Stimulated activated CD4-positive, alpha-beta T cell treated with anti-CD3 and anti-CD28 coated beads, Interleukin-12 subunit alpha, Interleukin-12 subunit beta, amount 100 ng/mL, for 48 hours (primary cell): ENCODE data around the gene SNPH.

Experiments used
- DNase-seq, 3 donors: peaks; one replicate each; pipeline ENCODE4 v3.0.0-alpha.2; 2020; ENCODE audit warnings: low read depth in 2 of 3, low spot score in 1 of 3

Gene SNPH

DNA sequence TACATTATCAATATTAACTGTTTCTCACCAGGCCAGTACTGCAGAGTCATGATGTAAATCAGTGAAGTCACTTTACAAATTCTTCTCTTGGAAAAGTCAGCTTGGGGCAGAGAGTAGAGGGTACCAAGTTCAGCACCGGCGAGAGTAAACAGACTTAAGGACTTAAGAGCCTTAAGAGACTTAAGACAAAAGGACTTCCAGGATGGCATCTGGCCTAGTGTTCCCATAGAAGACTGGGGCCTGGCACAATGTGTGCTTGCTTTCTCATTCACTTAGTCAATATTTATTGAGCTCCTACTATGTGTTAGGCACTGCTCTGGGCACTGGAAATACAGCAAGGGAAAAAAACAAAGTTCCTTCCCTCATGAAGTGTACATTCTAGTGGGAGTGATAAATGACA lies 1.4 kb upstream of the SNPH start:
- DNase-seq: no peak

DNA sequence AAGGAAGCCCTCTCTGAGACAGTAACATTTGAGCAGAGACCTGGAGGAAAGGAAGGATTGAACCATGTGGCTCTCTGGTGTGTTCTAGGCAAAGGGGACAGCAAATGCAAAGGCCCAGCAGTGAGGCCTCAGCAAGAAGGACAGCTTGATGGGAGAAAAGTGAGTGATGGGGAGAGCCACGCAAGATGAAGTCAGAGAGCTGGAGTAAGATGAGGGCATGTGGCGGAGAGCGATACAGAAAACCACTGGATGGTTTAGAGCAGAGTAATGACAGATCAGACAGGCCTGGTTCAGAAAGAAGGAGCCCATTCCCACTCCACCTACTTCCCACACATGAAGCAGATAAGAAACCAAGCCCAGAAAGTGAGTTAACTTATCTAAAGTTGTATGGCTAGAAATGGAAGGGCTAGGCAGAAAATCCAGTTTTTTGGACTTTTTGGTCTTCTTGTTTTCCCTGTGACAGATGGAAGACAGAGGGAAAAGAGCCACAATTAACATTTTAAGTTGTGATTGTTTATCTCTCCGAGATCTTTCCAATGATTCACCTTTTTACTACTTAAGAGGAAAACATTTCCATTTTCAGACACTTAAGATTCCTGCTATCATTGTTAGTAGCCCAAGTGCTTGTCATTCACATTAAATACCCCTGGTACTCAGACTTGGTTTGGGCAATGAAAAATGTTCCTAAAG lies 723 bp upstream of the SNPH start:
- DNase-seq: no peak

DNA sequence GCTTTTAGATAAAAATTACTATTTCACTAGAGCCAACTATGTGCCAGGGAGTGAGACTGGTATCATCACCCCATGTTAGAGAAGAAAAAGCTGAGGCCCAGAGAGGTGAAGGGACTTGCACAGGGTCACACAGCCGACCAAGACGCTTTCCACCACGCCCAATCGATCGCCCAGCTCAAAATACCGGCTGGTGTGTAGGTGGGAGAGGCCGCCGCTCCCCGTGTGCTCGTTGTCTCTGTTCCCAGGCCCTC lies 253 bp upstream of the SNPH start:
- no peak for DNase-seq

DNA sequence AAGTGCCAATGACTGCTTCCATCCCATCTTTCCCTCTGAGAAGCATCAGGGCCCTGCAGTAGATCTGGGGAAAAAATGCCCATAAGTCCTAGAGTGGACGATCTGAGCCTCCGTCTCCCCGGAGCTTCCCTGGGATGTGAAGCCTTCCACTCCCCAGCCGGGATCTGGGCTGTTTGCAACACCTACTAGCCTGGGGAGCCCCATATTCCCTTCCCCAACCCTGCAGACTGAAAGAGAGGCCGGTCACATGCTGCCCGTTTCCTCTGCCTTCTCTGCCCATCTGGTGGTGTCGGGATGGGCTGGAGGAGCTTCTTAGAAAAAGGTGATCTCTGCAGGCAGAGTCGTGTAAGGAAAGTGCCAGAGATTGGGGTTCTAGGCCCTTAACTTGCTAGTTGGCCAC lies 1.1 kb downstream of the SNPH start:
- no peak for DNase-seq

DNA sequence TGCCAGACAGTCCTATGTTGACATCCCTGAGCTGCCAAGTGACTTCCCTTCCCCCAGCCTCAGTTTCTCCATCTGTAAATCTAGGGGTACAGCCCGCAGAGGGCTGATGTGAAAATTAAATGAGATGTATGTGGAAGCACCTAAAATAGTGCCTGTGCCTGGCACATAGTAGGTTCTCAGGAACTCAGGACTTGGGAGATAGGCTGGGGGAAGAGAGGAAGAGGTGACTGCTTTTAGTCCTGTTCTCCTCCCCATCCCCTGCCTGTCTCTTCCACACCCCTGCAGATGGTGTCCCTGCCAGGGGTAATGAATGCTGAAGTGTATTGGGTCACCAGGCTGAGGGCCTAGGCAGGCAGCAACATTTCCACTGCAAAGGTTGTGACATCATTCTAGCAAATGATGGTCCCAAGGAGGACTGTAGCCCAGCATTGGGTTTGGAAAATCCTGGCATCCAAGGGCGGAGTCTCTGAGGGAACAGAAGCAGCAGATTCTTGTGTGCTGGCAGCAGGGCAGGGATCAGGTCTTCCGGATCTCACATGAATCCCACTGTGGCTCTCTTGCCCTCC lies 1.8 kb downstream of the SNPH start:
- no peak for DNase-seq

DNA sequence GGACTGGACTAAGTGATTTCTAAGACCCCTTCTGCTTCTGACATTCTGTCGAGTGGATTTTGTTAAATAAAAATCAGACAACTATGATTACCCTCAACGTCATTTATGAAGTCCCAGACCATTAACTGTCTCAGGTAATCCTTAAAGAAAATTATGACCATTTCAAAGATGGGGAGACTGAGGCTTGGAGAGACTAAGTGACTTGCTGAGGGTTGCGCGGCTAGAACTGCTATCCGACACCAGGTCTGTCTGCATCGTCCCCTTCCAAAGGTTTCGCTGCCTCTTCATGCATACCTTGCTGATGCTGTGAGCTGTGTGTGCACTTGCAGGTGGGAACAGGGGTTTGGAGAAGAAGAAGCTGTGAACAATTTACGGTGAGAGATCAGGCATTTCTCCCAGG lies 3.1 kb downstream of the SNPH start:
- no peak for DNase-seq

DNA sequence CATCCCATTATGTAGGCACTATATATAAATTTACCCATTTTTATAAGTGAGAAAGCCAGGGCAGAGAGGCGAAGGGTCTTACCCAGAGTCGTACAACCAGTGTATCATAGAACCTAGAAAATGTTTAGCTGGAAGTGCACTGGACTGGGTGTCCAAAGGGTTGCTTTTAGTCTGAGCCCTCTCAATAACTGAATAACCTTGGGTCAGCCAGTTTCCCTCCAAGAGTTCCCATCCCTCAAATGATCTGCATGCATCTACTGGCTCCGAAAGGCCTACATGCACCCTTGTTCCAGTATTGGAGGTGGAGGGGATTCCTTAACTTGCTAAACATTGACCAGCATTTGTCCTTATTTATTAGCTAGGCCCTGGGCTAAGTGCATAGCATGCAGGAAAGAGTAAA lies 3.8 kb downstream of the SNPH start:
- DNase-seq: no peak

DNA sequence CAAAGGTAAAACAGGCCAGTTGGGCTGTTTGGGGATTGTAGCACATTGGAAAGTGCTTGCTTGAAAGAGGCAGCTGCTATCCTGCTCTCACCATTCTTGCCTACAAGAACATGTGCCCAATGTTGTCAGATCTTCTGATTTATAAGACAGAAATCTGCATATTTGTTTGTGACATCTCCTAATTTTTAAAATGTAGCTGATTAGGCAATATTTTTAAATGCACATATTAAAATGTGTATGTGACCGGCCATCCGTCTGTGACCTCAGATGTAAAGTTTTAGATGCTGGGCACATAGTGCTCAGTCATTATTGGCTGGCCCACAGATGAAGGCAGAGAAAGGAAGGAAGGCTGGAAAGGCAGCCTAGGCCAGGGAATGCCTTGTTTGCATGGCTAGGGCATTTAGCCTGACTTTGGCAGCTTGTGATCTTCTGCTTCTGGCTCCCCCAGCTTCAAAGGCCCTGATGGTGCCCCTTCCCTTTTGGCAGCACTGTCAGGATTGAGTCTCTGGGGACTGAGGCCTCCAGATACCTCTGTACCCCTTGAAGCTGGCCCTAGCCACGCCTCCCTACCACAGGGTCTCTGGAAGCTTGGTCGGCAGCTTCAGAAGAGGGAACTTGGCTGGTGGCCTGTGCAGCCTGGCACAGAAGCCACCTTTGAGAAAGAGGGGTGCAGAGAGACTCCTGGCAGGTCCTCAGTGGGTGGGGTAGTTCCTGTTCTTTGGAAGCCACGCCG lies 6.4 kb downstream of the SNPH start:
- DNase-seq: no peak

DNA sequence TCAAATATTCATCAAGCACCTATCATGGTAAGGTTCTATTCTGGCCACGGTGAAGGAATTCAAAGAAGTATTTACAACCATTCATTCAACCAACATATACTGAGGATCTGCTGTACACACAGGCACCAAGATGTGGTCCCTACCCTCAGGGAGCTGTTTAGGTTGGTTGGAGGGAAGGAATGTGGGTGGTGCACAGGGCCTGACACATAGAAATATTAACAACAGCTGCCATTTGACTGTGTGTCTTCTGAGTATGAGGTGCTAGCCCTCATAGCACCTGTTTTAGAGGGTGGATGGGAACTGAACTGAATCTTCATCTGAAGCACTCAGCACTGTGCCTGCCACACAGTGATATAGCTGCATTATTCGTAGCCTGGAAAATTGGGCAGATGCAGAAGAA lies 7.3 kb downstream of the SNPH start:
- no peak for DNase-seq

DNA sequence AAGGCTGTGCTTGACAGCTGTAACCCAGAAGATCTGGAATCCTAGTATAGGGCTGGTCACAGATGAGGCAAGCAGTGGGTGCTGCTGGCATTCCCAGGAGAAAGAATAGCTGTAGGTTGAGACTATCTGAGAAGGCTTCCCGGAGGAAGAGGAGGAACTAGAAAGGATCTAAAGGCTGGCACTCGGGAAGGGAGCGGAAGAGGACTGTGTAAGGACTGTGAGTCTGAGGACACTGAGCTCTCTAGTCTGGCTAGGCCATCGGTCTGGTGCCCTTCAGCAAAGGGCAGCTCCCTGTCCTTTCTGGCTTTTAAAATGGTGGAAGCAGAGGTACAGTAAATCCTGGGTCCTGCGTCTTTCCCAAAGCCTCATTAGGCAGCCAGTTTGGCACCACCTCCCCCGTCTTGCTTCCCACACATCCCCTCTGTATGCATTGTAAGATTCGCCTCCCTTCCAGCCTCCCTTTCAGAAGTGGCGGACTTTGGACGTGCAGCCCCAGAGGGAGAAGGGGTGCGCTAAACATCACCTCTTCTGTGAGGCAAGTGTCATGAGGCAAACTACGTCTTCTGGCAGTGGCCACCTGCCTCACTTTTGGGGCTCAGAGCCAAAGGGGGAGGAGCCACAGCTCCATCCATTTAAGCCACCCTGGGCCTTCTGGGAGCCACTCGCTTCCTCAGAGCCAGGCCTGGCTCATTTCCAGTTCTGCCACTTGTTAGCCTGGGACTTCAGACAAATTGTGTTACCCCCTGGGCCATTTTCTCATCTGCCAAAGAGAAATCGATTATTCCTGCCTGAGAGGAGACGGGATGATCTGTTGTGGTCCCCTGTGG lies 8.6 kb downstream of the SNPH start:
- no peak for DNase-seq

DNA sequence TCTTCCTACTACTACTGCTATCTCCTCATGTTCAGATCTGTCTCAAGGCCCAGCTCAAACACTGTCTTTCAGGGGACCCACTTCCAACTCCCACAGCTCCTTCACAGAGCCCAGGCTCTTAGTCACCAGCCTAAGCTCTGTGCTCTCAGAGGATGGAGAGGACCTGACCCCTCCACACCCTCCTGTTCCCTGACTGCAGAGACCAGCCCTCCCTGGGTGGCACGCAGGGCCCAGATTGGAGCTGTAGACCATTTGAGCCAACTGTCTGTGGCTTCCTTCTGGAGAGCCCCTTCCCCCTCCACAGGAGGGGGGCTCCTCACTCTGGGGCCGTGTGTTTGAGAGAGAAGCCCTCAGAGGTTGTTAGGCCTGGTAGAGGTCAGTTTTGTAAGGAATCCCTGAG lies 9.8 kb downstream of the SNPH start:
- DNase-seq: no peak

DNA sequence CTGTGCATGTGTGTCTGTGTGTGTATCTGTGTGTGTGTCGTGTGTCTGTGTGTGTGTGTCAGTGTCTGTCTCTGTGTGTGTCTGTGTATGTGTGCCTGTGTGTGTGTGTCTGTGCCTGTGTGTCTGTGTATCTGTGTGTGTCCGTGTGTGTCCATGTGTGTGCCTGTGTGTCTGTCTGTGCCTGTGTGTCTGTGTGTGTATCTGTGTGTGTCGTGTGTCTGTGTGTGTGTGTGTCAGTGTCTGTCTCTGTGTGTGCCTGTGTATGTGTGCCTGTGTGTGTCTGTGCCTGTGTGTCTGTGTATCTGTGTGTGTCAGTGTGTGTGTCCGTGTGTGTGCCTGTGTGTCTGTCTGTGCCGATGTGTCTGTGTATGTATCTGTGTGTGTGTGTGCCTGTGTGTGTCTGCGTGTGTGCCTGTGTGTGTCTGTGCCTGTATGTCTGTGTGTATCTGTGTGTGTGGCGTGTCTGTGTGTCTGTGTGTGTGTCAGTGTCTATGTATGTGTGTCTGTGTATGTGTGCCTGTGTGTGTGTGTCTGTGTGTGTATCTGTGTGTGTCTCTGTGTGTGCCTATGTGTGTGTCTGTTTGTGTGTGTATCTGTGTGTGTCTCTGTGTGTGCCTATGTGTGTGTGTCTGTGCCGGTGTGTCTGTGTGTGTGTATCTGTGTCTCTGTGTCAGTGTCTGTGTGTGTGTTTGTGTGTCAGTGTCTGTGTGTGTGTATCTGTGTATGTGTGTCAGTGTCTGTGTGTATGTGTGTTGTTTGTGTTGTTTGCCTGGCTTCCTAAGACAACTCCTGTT lies 11.6 kb downstream of the SNPH start:
- DNase-seq: no peak

DNA sequence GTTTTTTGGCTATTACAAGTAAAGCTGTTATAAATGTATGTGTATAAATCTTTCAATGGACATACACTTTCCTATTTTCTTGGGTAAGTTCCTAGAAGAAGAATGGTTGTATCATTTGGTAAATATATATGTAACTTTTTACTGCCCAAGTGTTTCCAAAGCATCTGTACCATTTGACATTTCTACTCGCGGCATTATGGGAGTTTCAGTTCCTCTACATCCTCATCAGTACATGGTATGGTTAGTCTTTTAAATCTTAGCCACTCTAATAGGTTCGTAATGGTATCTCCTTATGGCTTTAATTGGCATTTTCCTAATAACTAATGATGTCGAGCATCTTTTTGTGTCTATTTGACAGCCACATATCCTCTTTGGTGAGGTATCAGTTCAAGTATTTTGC lies 12.9 kb downstream of the SNPH start:
- DNase-seq: no peak

DNA sequence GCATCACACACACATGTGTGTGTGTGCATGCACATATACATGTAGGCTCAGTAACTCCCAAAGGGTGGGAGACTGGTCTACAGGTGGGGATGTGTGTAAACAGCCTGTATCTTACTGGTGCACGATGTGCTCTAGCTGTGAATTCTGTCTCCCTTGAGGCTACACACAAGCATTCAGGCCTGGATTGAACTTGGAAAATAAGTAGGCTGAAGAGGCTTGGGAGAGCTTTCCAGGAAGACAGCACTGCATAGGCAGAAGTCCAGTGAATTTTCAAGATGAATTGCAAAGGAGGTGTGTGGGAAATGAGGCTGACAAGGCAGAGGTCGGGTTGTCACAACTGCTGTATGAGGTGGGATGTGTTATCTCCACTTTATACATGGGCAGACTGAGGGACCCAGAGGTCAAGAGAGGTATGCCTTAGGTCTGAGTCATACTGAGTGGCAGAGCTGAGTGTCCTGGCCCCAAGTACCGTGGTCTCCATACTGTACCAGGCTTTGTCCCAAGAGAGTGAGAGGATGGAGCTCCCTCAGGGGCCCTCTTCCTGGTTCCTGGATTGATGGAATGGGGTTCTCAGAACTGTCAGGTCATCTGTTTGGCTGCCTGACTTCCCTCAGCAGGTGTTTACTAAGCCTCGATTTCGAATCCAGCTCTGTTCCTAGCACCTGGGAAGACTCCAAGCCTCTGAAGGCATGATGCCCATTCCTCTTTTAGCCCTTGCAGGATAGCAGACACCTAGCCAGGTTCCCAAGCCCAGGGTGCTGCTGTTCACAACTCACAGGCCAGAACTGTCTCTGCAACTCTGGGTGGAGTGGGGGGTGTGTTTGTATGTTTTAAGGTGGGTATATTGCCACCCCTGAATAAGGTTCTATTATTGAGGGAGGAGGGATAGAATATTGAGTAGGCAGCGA lies 14.4 kb downstream of the SNPH start:
- no peak for DNase-seq

DNA sequence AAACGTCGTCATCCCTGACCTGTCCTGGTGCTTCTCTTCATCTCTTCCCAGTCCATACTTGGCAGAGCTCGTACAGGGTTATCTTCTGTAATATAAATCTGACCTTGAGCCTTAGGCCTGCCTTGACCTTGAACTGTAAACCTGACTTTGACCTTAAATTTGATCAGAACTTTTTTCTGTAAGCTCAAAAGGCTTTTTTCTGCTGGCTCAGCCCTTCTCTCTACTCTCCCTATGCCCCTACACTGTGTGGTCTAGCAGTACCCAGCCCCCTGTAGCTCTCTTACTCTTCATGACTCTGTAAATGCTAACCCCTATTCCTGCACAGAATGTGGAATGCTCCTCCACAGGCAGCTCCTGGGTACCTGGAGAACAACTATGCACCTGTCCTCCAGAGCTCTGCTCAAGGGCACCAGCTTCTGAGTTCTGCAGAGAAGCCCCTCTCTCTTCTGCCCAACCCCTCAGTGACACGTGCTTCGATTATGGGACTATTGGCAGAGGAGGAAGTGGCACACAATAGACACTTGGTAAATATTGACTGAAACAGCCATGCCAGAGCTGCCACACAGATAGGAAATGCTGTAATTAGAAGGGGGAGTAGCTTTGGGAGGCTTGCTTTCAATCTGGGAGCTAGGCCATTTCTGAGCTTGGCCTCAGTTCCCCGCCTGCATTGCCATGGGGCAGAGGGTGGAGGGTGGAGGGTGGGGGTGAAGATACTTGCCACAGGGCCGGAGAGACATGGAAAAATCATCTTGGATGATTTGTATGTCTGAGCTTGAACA lies 15.4 kb downstream of the SNPH start:
- no peak for DNase-seq

DNA sequence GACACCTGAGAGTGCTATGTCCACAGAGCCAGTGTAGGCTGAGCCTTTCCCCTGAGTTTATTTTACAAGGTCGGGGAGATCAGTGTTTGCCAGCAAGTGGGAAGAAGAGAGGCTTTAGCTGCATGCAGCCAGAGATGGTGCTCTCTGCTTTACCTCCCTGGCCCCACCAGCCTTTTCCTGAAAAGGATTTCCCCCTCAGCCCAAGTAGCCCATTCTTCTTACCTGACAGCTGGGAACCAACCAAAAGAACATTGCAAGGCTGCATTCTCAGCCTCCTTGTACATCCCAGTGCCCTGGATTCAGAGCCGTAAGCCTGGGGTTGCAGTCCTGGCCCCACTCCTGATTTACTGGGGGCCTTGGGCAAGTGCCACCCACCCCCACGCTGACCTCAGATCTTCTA lies 16.9 kb downstream of the SNPH start:
- DNase-seq: no peak

DNA sequence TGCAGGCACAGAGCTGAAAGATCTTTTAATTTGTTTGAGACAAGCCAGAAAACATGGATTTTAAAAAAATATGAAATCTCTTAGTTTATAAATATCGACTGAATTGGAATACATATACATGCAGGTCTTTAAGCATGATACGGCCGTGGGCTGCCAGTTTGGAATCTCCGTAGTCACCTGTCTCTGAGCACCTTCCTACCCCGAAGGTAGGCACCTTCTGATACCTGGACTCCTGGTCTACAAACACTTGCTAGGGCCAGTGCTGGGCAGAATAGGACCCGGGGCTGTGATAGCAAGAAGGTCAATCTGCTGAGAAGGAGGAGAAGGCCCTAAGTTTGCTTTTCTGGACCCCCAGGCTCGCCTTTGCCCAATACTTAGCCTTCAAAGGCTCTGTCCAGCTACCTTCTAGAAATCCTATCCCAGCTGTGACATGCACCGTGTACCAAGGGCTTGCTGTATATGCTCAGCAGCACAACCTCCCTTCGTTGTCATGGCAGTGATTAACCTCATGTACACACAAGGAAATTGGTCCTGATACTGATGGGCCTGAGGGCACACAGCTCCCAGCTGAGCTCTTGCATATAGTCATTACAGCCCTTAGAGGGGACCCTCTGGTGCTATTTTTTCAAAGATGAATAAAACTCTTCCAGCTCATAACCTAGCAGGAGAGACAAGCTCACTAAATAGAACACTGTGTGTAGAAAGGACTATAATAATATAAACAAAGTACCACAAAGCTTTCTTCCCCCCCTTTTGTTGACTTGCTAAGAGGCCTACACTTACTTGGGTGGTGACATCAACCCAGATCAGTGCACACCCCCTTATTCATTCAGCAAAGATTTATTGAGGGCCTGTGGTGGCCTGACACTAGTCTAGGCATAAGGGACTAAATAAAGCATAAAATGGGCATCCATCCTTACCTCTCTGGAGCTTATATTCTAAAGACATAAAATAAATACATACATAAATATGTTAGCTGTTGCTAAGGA lies 17.7 kb downstream of the SNPH start:
- DNase-seq: no peak

DNA sequence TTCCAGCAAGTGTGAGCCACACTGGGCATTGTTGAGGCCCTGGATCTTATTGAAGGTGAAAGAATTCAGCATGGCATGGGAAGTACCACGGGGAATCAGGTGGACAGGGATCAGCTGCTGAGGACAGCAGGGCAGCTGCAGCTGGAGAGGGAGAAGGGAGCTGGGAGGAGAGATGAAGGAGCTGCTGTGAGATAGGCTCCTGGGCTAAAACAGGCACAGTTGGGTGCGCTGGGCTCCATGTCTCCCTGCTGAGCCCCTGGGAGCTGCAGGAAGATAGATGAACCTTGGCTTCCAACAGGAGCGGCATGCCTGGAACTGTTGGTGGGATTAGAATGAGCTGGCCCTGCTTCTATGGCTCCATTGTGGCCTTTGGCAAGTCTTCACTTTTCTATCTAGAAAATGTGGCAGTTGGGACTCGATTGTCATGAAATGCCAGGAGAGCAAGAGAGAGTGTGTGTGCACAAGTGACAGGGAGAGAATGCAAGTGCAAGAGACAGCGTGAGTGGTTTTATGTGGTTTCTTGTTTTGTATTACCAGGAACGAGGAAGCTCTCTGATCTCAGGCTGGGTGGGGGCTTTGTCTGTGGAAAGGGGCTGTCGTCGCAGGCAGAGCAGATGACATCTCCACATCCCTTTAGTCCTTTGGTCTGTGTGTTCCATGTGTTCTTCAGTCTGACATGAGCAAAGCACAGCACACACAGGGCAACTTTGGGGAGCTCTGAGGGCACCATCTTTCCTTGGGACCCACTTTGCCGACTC lies 20.4 kb downstream of the SNPH start:
- DNase-seq: no peak
